Thymus (tissue), 11 donors: Measurements from ENCODE around the gene PODXL. TPM values are rescaled to one million over a fixed set of nuclear protein-coding genes. Genes with fewer than 3 reads are reported as not detected.

ENCODE experiments used
- DNase-seq, 9 donors: peaks; one replicate each; pipeline ENCODE4 v3.0.0-alpha.2; 2013; ENCODE audit warnings: low spot score in 9 of 9, low read depth in 6 of 9, missing footprints in 1 of 9
- H3K27ac ChIP-seq, 2 donors: one replicate each; pipeline ENCODE4 v1.5.1; 2013; ENCODE audit warnings: control low read depth in 1 of 2, low read depth in 1 of 2, low read length in 1 of 2, mild to moderate bottlenecking in 1 of 2, moderate library complexity in 1 of 2
- H3K27me3 ChIP-seq, 2 donors: one replicate each; pipeline ENCODE4 v1.5.1; 2013; ENCODE audit warnings: low read length in 1 of 2; ENCODE audit not compliant: control insufficient read depth in 2 of 2, insufficient read depth in 1 of 2
- H3K36me3 ChIP-seq, 2 donors: one replicate each; pipeline ENCODE4 v1.5.1; 2013; ENCODE audit warnings: low read length in 1 of 2, mild to moderate bottlenecking in 1 of 2, moderate library complexity in 1 of 2; ENCODE audit not compliant: control insufficient read depth in 2 of 2, insufficient read depth in 2 of 2
- H3K4me1 ChIP-seq, 2 donors: one replicate each; pipeline ENCODE4 v1.5.1; 2013; ENCODE audit warnings: low read length in 2 of 2; ENCODE audit not compliant: control insufficient read depth in 2 of 2, insufficient read depth in 2 of 2
- H3K4me3 ChIP-seq, 2 donors: one replicate each; pipeline ENCODE4 v1.5.1; 2013; ENCODE audit warnings: low read length in 2 of 2, control low read depth in 1 of 2, mild to moderate bottlenecking in 1 of 2
- H3K9me3 ChIP-seq, 2 donors: one replicate each; pipeline ENCODE4 v1.5.1; 2013; ENCODE audit warnings: low read length in 1 of 2, mild to moderate bottlenecking in 1 of 2; ENCODE audit not compliant: control insufficient read depth in 2 of 2, insufficient read depth in 1 of 2
- WGBS: extraction: QIAGEN DNeasy Blood & Tissue Kit; methylation state at CpG from one replicate; pipeline ENCODE4 v1.1.7; 2013; 5-methylcytosine and 5-hydroxymethylcytosine counted together
- polyA plus RNA-seq: library from polyadenylated mRNA; stranded (reverse); fragments of 200-250 nt; gene quantifications from one replicate; pipeline ENCODE4 v1.2.3, GENCODE V29; 2013
- total RNA-seq: library from RNA; stranded (reverse); fragments of 120-200 nt; gene quantifications from one replicate; pipeline ENCODE4 v1.2.4, GENCODE V29; 2013
- donor health status: healthy.

The PODXL gene
- total and polyA plus RNA-seq, 2 donors: 3.4 to 4.1 TPM

DNA sequence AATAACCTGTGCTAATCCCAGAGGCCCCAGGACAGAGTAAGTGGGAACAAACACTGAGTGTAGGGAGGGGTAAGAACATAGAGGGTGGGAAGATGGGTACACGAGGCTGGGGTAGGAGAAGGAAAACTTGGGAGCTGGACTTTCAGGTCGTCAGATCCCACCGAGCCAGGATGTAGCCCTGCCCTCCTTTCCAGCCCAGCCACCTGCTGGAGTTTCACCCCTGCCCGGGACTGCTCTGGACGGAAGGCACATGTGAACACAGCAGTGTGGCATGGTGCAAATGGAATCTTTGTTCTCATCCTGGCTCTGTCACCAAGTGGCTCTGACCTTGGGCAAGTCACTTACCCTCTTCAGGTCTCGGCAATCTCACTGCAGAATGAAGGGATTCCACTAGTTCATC, 52.8 kb downstream of the PODXL start:
- no peak for DNase-seq
- peaks cover 3 to 21% of the 10 kb centered on the region in 2 donors for H3K4me1 ChIP-seq
- H3K27ac ChIP-seq: no peak overlapping the region
- H3K27me3 ChIP-seq: no peaks in the 10 kb centered on the region
- H3K36me3 ChIP-seq: peaks cover 6 to 14% of the 10 kb centered on the region in 2 donors
- peaks cover 0 to 5% of the 10 kb centered on the region in 2 donors for H3K9me3 ChIP-seq
- 93% methylated on average over 6 of the region's 6 CpGs for WGBS
- no peak overlapping the region for H3K4me3 ChIP-seq

DNA sequence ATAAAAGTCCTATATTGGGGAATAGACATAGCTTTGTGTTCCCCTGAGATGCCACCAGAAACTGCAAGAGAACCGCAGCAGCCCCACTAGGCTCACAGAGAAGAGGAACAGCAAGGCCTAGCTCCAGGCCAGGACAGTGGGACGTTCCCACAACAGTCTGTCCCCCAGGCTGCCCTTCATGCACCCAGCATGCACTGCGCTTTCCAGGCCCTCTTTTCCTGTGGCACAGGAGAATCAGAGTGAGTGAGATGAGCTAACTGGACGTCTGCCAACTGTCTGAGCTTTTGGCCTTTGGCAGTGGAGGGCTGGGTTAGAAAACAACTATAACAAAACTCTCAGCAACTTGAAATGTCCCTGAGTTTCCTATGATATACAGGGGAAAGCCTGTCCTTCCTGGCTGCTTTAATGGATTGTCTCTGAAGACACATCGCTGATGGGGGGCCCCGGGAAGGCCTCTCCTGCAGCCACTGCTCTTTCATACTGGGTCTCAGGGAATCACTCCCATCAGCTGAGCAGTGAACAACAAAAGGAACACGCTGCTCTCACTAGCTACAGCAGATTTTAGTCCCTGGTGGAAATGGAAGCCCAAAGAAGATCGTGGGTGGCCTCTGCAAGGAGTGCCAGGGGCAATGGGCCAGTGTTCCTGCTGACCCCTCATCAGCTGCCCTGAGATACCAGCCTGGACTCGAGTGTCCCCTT, 53.5 kb downstream of the PODXL start:
- no peaks in the 10 kb centered on the region for H3K27me3 ChIP-seq
- H3K27ac ChIP-seq: no peak overlapping the region
- peaks cover 6 to 19% of the 10 kb centered on the region in 2 donors for H3K36me3 ChIP-seq
- H3K4me3 ChIP-seq: no peak overlapping the region
- no peak for DNase-seq
- peaks cover under 1 to 14% of the 10 kb centered on the region in 2 donors for H3K4me1 ChIP-seq
- WGBS: 82% methylated on average over 9 of the region's 9 CpGs
- peaks cover 0 to 5% of the 10 kb centered on the region in 2 donors for H3K9me3 ChIP-seq

DNA sequence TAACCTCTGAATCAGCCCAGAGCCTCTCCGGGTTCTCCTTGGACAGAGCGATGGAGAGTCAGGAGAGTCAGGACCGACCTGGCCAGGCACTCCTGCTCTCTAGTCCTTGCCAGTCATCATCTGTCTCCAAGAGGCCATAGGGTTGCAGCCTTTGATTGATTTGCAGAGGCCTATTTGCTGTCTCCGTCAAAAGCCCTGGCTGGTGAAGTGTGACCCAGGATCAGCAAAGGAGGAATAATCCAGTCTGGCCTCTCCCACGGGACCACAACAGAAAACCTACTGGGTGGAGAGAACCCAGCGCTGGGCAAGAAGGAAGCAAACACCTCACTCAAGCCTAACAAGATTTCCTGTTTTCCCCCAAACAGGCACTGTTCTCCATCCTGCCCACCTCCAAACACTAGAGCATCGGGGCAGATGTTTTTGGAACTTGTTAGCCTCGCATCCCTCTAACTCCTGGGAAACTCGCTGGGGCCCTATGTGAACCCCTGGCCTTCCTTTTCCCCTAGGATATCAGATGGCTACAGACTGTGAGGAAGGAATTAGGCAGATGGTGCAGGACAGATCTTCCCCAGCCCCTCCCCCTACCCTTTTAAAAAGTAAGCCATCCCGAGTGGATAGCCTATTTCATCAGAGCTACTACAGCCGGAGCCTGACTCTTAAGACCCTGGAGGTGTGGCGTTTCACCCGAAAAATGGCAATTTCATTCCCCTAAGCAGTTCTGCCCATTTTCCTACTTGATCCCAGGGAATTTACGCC, 54.3 kb downstream of the PODXL start:
- WGBS: 75% methylated on average over 14 of the region's 14 CpGs
- Histone ChIP-seq H3K27me3 (no peaks in the 10 kb centered on the region), H3K9me3 (peaks cover 0 to 5% of the 10 kb centered on the region in 2 donors), H3K4me1 (peaks cover 0 to 13% of the 10 kb centered on the region in 2 donors), H3K27ac (no peak overlapping the region), H3K36me3 (peaks cover 11 to 26% of the 10 kb centered on the region in 2 donors), H3K4me3 (no peak overlapping the region)
- DNase-seq: no peak

DNA sequence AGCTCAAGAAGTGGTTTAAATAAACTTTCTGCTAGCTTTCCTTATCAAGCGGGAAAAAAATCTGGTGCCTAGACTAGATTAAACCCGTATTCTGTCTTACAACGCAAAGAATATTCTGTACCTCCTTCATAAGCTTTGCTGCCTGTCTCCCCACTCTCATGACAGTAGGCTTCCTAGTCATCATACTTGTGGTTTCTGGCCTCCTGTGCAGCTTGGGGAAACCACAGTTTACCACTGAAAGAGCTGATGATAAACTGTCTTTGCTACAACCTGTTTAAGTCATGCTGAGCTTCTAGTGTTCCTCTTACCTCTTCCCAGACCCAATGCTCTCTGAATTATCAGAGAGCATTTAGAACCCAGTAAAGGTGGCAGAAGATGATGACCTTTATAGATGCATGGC, 55.0 kb downstream of the PODXL start:
- DNase-seq: peak in 7 of 9 donors; percentile 40 to 84 (median 60)
- no peak overlapping the region for H3K27ac ChIP-seq
- peaks cover 0 to 1% of the 10 kb centered on the region in 2 donors for H3K9me3 ChIP-seq
- no peaks in the 10 kb centered on the region for H3K27me3 ChIP-seq
- H3K4me1 ChIP-seq: peaks cover 0 to 13% of the 10 kb centered on the region in 2 donors
- 15% methylated on average over 3 of the region's 3 CpGs for WGBS
- peaks cover 12 to 29% of the 10 kb centered on the region in 2 donors for H3K36me3 ChIP-seq
- no peak overlapping the region for H3K4me3 ChIP-seq

DNA sequence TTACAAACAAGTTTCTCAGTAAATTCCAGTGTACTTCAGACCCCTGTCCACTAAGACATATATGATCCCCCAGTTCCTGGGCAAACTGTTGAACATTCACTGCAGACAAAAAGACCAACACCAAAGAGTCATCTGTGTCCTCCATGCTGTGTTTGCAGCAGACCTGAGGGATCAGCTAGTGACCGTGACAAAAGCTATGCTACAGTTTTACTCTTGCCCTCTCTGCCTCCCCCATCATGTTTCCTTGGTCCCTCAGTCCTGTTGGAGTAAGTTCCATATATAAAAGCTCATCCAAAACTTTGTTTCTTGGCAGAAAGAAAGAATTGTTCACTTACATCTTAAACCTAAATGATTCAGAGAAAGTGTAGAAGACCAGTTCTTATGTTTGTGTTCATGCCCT, 56.1 kb downstream of the PODXL start:
- H3K4me3 ChIP-seq: no peak overlapping the region

DNA sequence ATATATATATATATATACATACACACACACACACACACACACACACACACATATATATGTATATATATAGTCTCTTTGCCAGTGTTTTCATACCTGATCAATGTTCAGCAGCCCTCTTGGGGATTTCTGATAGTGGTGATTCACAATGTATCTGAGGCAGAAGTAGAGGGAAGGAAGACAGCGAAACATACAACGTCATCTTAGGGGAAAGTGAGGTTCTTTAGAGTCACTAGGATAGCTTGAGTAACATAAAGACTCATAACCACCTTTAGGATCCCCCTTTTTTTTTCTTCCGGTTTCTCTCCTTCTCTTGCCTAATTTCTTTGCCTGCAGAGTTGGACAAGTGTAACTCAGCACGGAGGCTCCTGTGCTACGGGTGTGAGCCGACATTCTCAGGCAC, 56.6 kb downstream of the PODXL start:
- no peak for DNase-seq
- peaks cover 12 to 29% of the 10 kb centered on the region in 2 donors for H3K36me3 ChIP-seq
- peaks cover 0 to 13% of the 10 kb centered on the region in 2 donors for H3K4me1 ChIP-seq
- H3K9me3 ChIP-seq: no peaks in the 10 kb centered on the region
- H3K27ac ChIP-seq: no peak overlapping the region
- WGBS: 95% methylated on average over 6 of the region's 6 CpGs
- no peaks in the 10 kb centered on the region for H3K27me3 ChIP-seq
- H3K4me3 ChIP-seq: no peak overlapping the region

More for the DNA sequence above, 56.1 kb downstream of the PODXL start:
- H3K36me3 ChIP-seq: peaks cover 12 to 29% of the 10 kb centered on the region in 2 donors
- H3K27me3 ChIP-seq: no peaks in the 10 kb centered on the region
- no peak overlapping the region for H3K27ac ChIP-seq
- 98% methylated on average over 1 of the region's 1 CpG for WGBS
- peaks cover 0 to 13% of the 10 kb centered on the region in 2 donors for H3K4me1 ChIP-seq
- no peaks in the 10 kb centered on the region for H3K9me3 ChIP-seq
- no peak for DNase-seq

DNA sequence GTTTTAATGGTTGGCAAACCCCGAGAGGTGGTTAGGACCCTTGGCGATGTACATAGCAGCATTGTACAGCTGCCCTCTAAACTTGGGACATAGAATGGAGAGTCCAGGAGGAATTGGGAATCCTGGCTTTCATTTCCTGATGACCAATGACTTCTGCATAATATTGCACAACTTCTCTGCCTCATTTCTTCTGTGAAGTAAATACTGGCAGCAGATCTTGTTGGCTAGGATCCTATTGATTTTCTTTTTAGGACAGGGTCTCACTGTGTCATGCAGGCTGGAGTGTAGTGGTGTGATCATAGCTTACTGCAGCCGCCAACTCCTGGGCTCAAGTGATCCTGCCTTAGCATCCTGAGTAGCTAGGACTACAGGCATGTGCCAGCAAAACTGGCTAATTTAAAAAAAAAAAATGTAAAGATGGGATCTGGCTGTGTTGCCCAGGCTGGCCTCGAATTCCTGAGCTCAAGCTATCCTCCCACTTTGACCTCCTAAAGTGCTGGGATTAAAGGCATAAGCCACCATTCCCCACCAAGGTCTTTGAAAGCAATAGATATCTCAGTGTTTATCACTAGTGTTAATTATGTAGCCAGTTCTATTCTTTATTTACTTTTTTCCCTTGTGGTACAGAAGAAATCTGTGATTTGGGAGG, 58.1 kb downstream of the PODXL start:
- WGBS: 99% methylated on average over 4 of the region's 4 CpGs
- no peaks in the 10 kb centered on the region for H3K27me3 ChIP-seq
- H3K27ac ChIP-seq: no peak overlapping the region

DNA sequence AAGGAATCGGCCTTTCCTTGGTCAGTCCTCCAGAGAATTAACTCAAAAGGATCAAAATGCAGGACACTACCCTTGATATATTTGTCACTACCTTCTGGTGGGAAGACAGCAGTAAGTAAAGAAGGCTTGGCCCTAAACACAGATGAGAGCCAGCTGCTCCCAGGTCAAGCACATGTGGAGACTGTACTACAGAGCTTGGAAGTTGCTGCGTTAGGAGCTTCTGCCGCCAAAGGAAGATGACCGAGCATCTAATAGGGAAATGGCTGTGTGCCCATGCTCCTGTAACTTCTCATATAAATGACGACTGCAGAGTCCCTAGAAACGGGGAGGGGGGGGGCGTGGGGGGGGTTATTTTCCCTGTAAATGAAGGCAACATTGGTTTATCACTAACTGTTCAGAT, 59.0 kb downstream of the PODXL start:
- 93% methylated on average over 7 of the region's 7 CpGs for WGBS
- no peaks in the 10 kb centered on the region for H3K9me3 ChIP-seq
- no peaks in the 10 kb centered on the region for H3K27me3 ChIP-seq
- H3K4me3 ChIP-seq: no peak overlapping the region
- H3K4me1 ChIP-seq: peaks cover 0 to 10% of the 10 kb centered on the region in 2 donors
- no peak for DNase-seq
- no peak overlapping the region for H3K27ac ChIP-seq
- H3K36me3 ChIP-seq: peaks cover 12 to 29% of the 10 kb centered on the region in 2 donors

More for the DNA sequence above, 58.1 kb downstream of the PODXL start:
- no peak for DNase-seq
- Histone ChIP-seq H3K36me3 (peaks cover 12 to 29% of the 10 kb centered on the region in 2 donors), H3K9me3 (no peaks in the 10 kb centered on the region), H3K4me1 (peaks cover 0 to 13% of the 10 kb centered on the region in 2 donors), H3K4me3 (no peak overlapping the region)
